ENCODE results near the gene AMH.

Gene AMH

DNA sequence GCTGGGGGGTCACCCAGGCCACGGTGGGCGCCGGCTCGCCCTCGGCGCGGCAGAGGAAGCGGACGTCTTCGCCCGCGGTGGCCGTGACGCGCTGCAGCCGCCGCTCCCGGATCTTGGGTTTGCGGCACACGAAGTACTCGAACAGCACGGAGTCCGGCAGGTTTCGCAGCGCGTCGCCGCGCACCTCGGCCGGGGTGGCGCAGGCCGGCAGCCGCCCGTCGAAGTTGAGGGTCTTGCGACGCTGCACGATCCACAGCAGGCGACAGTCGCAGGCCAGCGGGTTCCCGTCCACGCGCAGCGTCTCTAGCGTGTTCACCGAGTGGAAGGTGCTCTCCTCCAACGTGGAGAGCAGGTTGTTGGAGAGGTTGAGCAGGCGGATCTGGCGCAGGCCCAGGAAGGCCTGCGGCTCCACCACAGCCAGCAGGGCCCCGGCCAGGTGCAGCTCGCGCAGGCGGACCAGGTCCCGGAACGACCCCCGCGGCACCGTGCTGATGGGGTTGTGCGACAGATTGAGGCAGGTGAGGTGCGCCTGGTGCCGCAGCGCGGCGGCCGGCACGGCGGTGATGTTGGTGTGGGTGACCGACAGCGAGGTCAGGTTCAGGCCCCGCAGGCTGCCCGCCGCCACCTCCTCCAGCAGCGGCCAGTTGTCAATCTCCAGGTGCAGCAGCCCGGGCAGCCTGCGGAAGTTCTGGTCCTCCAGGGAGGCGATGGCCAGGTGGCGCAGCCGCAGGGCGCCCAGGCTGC lies 41.5 kb downstream of the AMH start:
- TF ChIP-seq, protein P1, sequence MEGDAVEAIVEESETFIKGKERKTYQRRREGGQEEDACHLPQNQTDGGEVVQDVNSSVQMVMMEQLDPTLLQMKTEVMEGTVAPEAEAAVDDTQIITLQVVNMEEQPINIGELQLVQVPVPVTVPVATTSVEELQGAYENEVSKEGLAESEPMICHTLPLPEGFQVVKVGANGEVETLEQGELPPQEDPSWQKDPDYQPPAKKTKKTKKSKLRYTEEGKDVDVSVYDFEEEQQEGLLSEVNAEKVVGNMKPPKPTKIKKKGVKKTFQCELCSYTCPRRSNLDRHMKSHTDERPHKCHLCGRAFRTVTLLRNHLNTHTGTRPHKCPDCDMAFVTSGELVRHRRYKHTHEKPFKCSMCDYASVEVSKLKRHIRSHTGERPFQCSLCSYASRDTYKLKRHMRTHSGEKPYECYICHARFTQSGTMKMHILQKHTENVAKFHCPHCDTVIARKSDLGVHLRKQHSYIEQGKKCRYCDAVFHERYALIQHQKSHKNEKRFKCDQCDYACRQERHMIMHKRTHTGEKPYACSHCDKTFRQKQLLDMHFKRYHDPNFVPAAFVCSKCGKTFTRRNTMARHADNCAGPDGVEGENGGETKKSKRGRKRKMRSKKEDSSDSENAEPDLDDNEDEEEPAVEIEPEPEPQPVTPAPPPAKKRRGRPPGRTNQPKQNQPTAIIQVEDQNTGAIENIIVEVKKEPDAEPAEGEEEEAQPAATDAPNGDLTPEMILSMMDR (conservative IDR thresholded peaks at IDR 0.05; ENCODE audit: low read depth, low read length) = no peak
- no peak for DNase-seq (ENCODE audit: low read depth)
- no peak overlapping the region for H3K4me3 ChIP-seq (ENCODE audit: low read depth, low read length)

DNA sequence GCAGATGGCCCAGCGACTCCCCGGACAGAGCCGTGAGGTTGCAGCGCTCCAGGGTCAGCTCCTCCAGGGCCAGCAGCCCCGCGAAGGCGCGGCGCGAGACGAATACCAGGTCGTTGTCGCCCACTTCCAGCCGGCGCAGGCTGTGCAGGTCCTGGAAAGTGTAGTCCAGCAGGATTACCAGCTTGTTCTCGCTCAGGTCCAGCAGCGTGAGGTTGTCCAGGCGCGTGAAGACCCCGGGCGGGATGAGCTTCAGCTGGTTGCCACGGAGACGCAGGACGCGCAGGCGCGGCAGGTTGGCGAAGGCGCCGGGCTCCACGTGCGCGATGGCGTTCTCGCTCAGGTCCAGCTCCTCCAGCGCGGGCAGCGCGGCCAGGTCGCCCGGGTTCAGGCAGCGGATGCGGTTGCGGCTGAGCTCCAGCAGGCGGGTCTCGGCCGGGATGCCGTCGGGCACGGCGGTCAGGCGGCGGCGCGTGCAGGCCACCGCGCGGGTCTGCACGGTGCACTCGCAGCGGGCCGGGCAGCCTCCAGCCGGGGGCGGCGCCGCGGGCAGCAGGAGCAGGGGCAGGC lies 42.1 kb downstream of the AMH start:
- TF ChIP-seq, protein P1 (conservative IDR thresholded peaks at IDR 0.05; ENCODE audit: low read depth, low read length) = no peak
- no peak for DNase-seq (ENCODE audit: low read depth)
- no peak overlapping the region for H3K4me3 ChIP-seq (ENCODE audit: low read depth, low read length)

DNA sequence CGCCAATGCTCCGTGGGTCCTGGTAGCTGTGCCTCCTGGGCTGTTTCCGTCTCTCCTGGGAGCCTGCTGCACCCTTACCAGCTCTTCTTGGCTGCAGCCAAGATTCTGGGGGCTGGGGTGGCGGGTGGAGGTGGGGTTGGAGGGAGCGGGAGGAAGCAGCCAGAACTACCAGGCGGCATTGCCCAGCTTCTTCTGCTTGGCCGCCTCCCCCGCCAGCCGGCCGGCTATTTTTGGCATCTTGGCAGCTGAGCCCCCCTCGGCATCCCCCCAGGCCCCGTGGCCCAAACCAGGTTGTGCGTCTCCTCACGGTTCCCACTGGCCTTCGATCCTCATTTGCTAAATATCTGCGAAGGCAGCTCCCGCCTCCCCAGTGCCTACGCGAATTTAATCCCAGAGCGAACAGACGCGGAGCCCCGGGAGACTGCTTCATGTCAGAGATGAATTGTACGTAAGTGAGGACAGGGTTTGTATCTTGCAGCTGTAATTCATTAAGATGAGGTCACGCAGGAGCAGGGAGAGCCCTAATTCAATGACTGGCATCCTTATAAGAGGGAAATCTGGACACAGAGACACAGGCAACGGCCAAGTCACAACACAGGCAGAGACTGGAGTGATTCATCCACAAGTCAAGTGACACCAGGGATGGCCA lies 45.7 kb downstream of the AMH start:
- no peak overlapping the region for H3K4me3 ChIP-seq (ENCODE audit: low read depth, low read length)
- peak; percentile 39 for DNase-seq (ENCODE audit: low read depth)
- TF ChIP-seq, protein P1 (conservative IDR thresholded peaks at IDR 0.05; ENCODE audit: low read depth, low read length) = no peak

DNA sequence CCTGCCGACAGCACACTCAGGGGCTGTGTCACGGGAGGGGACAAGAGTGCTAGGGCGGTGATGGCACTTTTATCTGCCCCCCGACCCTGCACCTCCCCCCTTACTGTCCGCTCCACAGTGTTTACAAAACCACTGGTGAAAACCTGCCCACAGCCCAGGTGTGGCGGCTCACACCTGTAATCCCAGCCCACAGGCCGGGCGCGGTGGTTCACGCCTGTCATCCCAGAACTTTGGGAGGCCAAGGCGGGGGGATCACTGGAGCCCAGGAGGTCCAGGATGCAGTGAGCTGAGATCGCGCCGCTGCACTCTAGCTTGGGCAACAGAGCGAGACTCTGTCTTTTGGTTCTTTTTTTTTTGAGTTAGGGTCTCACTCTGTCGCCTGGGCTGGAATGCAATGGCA lies 47.0 kb downstream of the AMH start:
- no peak overlapping the region for H3K4me3 ChIP-seq (ENCODE audit: low read depth, low read length)
- DNase-seq (ENCODE audit: low read depth) = no peak
- TF ChIP-seq, protein P1 (conservative IDR thresholded peaks at IDR 0.05; ENCODE audit: low read depth, low read length) = no peak

DNA sequence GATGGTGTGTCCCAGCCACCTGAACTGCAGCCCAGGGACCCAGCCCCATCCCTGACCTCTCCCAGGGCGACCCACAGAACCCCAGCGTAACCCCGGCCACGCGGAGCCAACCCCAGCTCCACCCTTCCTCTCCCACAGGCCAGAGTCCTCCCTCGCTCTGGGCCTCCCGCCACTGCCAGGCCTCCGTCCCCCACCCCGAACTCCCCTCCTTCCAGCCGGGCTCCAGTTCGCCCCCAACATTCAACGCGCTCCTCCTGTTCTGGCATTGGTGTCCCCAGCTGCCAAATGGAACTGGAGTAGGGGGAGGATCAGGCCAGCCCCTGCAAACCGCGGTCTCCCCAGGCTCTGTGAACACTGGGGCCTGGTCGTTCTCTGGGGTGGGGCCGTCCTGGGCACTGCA lies 51.4 kb downstream of the AMH start:
- DNase-seq (ENCODE audit: low read depth) = no peak
- TF ChIP-seq, protein P1 (conservative IDR thresholded peaks at IDR 0.05; ENCODE audit: low read depth, low read length) = no peak
- H3K4me3 ChIP-seq (ENCODE audit: low read depth, low read length) = no peak overlapping the region

All from choroid plexus epithelial cell (primary cell).